GM23248 (cell line): ENCODE data around the gene JMJD6.

Experiments
- EZH2 ChIP-seq: fragments of 200-600 bp; sonication (generic); IDR thresholded peaks from 2 replicates; pipeline ENCODE4 v1.6.1; 2018; ENCODE audit warnings: antibody characterized with exemption, mild to moderate bottlenecking; ENCODE audit not compliant: insufficient read depth, poor library complexity, severe bottlenecking
- EZH2phosphoT487 ChIP-seq: fragments of 200-600 bp; sonication (generic); IDR thresholded peaks from 2 replicates; pipeline ENCODE4 v1.6.1; 2018; ENCODE audit warnings: antibody characterized with exemption, moderate library complexity, mild to moderate bottlenecking, low read depth; ENCODE audit not compliant: insufficient read depth

GRCh38 chr17:76714822-76715495, 11.4 kb downstream of the JMJD6 start:
- TF ChIP-seq EZH2phosphoT487 (no peak), EZH2 (no peak)
